HG02981 (cell line): ENCODE results near the gene TBXA2R.

Source experiments
- ATAC-seq: cut with Tn5 transposase; IDR thresholded peaks from one replicate; pipeline ENCODE4 v1.9.1; 2021; ENCODE audit warnings: mild to moderate bottlenecking, moderate library complexity; ENCODE audit not compliant: unreplicated experiment

The TBXA2R gene

GRCh38 chr19:3607303-3608078 lies 816 bp upstream of the TBXA2R start:
- no peak for ATAC-seq

GRCh38 chr19:3606174-3606689 lies 443 bp downstream of the TBXA2R start:
- no peak for ATAC-seq

GRCh38 chr19:3605770-3606169 lies 905 bp downstream of the TBXA2R start:
- no peak for ATAC-seq

- ATAC-seq = no peak
Measured at GRCh38 chr19:3605361-3605760, 1.3 kb downstream of the TBXA2R start.

- no peak for ATAC-seq
Measured at GRCh38 chr19:3604987-3605343, 1.7 kb downstream of the TBXA2R start.

- ATAC-seq = no peak
Measured at GRCh38 chr19:3604227-3604986, 2.3 kb downstream of the TBXA2R start.

- ATAC-seq = no peak
Measured at GRCh38 chr19:3603121-3603811, 3.4 kb downstream of the TBXA2R start.

GRCh38 chr19:3601021-3601420 lies 5.7 kb downstream of the TBXA2R start:
- ATAC-seq = no peak

- no peak for ATAC-seq
Measured at GRCh38 chr19:3599776-3600187, 6.9 kb downstream of the TBXA2R start.

GRCh38 chr19:3595521-3596061 lies 11.1 kb downstream of the TBXA2R start:
- ATAC-seq = no peak

- ATAC-seq = no peak
Measured at GRCh38 chr19:3593156-3593555, 13.5 kb downstream of the TBXA2R start.

- no peak for ATAC-seq
Measured at GRCh38 chr19:3591876-3592613, 14.6 kb downstream of the TBXA2R start.

- no peak for ATAC-seq
Measured at GRCh38 chr19:3590991-3591659, 15.6 kb downstream of the TBXA2R start.

GRCh38 chr19:3589949-3590348 lies 16.7 kb downstream of the TBXA2R start:
- ATAC-seq = no peak

- ATAC-seq = no peak
Measured at GRCh38 chr19:3589439-3589838, 17.2 kb downstream of the TBXA2R start.

GRCh38 chr19:3586707-3587346 lies 19.8 kb downstream of the TBXA2R start:
- ATAC-seq = no peak

- no peak for ATAC-seq
Measured at GRCh38 chr19:3586127-3586626, 20.5 kb downstream of the TBXA2R start.

GRCh38 chr19:3585301-3586126 lies 21.2 kb downstream of the TBXA2R start, which contains the start of gene GIPC3:
Gene GIPC3 (plus strand): TSS chr19:3585478. CDS start chr19:3585598, 120 bp downstream.
- no peak for ATAC-seq
